K562 treated with DMSO at 1 percent for 48 hours (cell line): ENCODE results near the gene MMP28. TPM values are rescaled to one million over a fixed set of nuclear protein-coding genes. Genes with fewer than 3 reads are reported as not detected.

Experiments used
- total RNA-seq: library from RNA; unstranded; fragments of 300-600 nt; gene quantifications from 2 replicates; pipeline ENCODE4 v1.2.3, GENCODE V29; 2022; ENCODE audit warnings: low replicate concordance; ENCODE audit errors: extremely low read depth

Gene MMP28
- total RNA-seq = not detected in 2 replicates

DNA sequence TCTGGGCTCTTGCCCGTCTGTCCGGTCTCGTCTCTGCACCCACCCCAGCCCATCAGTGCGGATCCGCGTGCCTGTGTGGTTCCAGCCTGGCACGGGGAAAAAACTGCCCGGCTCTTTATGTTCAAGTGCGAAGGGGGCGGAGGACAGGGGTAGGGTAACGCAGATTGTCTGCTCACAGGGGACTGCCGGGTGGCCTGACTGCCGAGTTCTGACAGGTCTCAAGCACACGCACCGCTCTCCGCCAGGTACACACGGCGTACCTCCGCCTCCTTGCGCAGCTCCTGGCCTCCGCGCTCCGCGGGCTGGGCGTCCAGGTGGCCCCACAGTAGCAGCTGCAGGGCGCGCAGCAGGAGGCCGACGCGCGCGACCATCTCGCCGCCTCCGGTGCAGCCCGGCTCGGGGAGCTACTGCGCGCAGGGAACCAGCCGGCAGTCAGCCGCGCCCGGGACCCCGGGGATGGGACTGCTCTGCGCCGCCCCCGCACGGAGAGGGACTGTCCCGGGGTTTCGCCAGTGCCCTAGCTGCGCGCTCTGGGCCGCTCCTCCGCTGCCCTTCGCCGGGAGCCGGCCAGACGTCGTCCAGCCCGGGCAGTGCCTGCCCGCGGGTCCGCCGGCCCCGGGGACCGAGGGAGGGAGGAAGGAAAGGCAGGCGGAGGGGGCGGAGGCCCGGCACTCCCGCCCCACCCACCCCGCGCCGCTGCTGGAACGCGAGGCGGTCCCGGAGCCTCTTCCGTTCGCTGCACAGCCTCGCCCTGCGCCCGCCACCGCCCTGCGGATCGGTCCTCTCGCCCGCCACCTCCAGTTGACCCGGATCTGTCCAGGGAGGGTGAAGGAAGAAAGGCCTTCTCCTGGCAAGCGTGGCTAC, at the start of gene MMP28:
Gene MMP28, minus strand, starts transcription at position 635 of the 864 bp plus-strand sequence. Its CDS starts 264 bp downstream, at position 371.

GRCh38 chr17:35808962-35809854, 13.8 kb upstream of the MMP28 start, which contains the start of gene TAF15:
TSS of gene TAF15 (plus strand) at chr17:35809484. CDS start at chr17:35809570, 86 bp downstream.

GRCh38 chr17:35760587-35760986, 34.9 kb downstream of the MMP28 start, which contains the start of gene C17orf50:
TSS of gene C17orf50 (plus strand) at chr17:35760887. CDS start at chr17:35760942, 55 bp downstream.

DNA sequence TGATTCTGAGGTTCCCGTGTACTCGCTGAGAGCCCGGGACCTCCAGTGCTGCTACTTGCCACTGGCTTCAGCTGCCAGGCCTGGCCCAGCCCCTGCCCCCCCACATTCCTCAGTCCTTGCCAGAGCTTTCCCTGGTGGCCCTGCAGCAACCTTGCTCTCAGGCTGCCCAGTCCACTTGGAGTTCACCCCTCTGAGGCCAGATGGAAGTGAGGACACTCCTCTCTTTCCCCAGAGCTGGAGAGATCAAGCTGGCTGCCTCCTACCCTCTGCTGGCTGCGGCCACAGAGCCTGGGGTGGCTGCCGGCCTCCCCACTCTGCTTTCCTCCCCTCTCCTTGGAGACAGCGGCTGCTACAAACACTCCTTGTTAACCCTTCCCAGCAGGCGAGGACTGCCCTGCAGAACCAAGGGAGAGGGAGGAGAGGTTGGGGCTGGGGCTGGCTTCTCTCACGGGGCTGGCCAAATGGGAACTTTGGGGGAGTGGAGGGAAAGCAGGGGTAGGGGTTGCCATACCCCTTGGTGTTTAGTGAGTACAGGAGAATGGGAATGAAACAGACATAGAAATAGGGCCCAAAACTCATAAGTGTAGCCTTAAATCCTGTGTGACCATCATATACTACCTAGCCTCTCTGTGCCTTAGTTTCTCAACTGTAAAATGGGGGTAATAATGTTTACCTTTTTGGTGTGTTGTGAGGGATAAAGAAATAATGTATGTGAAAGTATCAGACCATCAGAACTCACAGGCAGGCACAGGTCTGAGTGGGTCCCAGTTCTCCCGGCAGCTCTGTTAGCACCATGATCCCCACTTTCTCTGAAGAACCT, 42.3 kb downstream of the MMP28 start, which contains the start of gene GAS2L2:
Gene GAS2L2, minus strand, starts transcription at position 295 of the 820 bp plus-strand sequence. CDS start 389 bp downstream, outside the sequence.

GRCh38 chr17:35731239-35731916, 64.1 kb downstream of the MMP28 start, which contains the start of gene RASL10B:
TSS of gene RASL10B (plus strand) at chr17:35731639. CDS start at chr17:35735185, 3,546 bp downstream.

Other genes with a start within 250 kb of the MMP28 start
- gene SLFN14, start 234.8 kb downstream of the MMP28 start, total RNA-seq = not detected in 2 replicates
- not detected in 2 replicates for gene PEX12, start 217.1 kb downstream of the MMP28 start, total RNA-seq
- gene AP2B1, start 208.3 kb downstream of the MMP28 start, total RNA-seq = 113 TPM in 1 of 2 replicates, not detected in the other
- gene RASL10B, start 64.0 kb downstream of the MMP28 start, total RNA-seq = not detected in 2 replicates
- not detected in 2 replicates for gene GAS2L2, start 42.4 kb downstream of the MMP28 start, total RNA-seq
- not detected in 2 replicates for gene C17orf50, start 34.8 kb downstream of the MMP28 start, total RNA-seq
- gene TAF15, start 13.8 kb upstream of the MMP28 start, total RNA-seq = not detected in 2 replicates
- gene HEATR9, start 73.2 kb upstream of the MMP28 start, total RNA-seq = not detected in 2 replicates
- not detected in 2 replicates for gene CCL5, start 84.7 kb upstream of the MMP28 start, total RNA-seq
- gene RDM1, start 135.1 kb upstream of the MMP28 start, total RNA-seq = not detected in 2 replicates
- gene LYZL6, start 148.1 kb upstream of the MMP28 start, total RNA-seq = not detected in 2 replicates
- gene CCL16, start 185.9 kb upstream of the MMP28 start, total RNA-seq = not detected in 2 replicates
- gene CCL14, start 191.1 kb upstream of the MMP28 start, total RNA-seq = not detected in 2 replicates
- not detected in 2 replicates for gene CCL15, start 205.9 kb upstream of the MMP28 start, total RNA-seq
- not detected in 2 replicates for gene CCL23, start 222.3 kb upstream of the MMP28 start, total RNA-seq